Fibroblast of skin of left quadriceps (primary cell): ENCODE results near the gene LEF1.

Experiments
- DNase-seq, 2 experiments: peaks; one replicate each; pipeline ENCODE4 v3.0.0-alpha.2; 2013; ENCODE audit warnings: low read depth in 2 of 2

The LEF1 gene

GRCh38 chr4:108168671-108169523 is at the start of gene LEF1:
LEF1 (minus strand) TSS chr4:108168932; CDS start chr4:108167767, 1,165 bp downstream.
- no peak for DNase-seq

DNA sequence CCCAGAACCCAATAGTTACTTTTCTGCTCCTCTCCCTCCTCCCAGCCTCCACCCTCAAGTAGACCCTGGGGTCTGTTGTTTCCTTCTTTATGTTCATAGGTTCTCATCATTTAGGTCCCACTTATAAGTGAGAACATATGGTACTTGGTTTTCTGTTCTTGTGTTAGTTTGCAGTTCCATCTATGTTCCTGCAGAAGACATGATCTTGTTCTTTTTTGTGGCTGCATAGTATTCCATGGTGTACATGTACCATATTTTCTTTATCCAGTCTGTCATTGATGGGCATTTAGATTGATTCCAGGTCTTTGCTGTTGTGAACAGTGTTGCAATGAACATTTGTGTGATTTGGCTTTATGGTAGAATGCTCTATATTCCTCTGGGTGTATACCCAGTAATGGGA is 47.8 kb upstream of the LEF1 start:
- DNase-seq: no peak

- DNase-seq: no peak
Observed at GRCh38 chr4:108215055-108215454, 46.3 kb upstream of the LEF1 start.

- DNase-seq: no peak
Observed at GRCh38 chr4:108213723-108214122, 45.0 kb upstream of the LEF1 start.

DNA sequence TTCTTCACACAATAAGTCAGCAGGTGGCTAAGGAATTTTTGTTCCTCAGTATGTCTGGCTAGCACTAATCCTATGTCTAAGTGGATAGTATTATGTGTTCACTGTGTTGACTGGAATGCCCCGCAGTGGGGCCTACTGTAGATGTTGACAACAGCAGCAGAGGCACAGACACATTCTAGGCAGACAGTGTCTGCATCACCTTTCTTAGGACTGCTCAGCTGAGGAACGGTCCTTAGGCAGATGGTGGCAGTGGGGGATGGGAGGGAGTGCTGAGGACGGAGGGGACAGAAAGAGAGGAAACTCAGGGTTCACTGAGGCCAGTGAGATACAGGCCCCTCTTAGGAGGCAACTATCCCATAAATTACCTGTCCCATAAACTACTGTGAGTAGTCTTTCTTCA is 44.6 kb upstream of the LEF1 start:
- DNase-seq: no peak

DNA sequence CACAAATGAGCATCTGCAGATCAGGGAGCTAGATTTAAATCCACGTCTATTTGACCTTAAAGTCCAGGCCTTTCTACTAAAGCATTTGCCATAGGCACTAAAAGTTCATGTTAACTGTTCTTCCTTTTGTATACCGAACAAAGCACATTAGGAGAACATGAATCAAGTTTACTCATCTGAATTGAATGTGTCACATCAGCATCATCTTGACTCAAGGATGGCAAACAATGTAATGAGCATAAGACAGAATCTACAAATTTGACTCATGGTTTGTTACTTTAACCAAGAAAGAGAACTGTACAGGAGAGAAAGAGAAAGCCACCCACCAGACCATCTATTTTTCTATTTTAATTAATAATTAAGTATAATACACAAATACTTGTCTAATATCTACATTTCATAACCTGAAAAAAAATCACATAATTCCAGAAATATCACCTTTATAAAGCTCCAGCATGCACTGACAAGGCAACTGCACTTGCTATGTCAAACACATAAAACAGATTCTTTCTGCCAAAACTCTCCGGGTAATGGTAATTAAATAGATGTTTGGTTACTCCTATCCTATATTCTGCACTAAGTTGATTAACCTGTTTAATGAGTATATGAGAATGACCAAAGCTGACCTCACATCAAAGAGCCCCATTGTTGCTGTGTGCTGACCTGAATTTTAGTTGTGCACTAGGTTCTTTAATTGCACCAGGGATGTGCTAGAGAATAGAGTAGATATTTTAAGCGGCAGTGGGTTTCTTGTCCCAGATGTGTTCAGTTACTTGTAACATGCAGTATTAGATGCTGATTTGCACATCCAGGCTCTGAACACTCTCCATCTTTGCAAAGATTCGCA is 42.5 kb upstream of the LEF1 start:
- no peak for DNase-seq

- no peak for DNase-seq
Observed at GRCh38 chr4:108209489-108209888, 40.8 kb upstream of the LEF1 start.

GRCh38 chr4:108205859-108206258 is 37.1 kb upstream of the LEF1 start:
- DNase-seq: no peak

GRCh38 chr4:108204518-108204917 is 35.8 kb upstream of the LEF1 start:
- DNase-seq: no peak

GRCh38 chr4:108203377-108203776 is 34.6 kb upstream of the LEF1 start:
- DNase-seq: no peak

DNA sequence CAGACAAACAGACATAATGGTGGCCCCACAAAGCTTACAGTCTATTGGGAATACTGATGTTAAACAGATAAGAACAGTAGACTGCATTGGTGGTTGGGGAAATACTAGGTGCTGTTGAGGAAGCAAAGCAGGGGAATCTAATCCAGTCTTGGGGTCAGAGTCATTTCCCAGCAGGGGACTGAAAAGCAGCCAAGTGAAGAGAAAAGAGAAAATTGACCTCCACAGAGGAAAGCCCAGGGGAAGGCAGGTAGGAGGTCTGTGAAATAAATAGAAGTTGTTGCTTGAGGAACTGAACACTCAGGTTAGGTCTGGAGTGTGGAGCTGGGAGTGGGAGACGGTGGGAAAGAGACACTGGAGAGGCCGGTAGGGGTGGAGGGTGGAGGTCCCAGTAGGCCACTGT is 33.0 kb upstream of the LEF1 start:
- no peak for DNase-seq

DNA sequence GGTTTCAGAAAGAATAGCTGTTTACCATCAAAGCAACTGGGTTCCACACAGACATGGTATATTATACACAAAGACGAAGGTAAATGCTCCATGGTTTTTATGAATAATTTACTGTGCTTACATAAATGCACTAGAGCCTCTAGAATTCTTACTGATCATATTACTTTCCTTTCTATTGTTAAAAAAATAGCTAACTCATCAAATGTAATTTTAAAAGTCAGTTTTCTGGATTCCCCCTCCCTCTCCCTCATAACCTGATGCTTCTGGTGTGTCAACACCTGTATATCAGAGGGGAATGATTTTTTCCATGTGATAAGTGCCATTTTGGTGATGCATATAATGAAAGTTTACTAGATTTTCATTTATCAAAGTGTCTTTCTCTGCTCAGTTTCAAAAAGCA is 31.1 kb upstream of the LEF1 start:
- DNase-seq: no peak

DNA sequence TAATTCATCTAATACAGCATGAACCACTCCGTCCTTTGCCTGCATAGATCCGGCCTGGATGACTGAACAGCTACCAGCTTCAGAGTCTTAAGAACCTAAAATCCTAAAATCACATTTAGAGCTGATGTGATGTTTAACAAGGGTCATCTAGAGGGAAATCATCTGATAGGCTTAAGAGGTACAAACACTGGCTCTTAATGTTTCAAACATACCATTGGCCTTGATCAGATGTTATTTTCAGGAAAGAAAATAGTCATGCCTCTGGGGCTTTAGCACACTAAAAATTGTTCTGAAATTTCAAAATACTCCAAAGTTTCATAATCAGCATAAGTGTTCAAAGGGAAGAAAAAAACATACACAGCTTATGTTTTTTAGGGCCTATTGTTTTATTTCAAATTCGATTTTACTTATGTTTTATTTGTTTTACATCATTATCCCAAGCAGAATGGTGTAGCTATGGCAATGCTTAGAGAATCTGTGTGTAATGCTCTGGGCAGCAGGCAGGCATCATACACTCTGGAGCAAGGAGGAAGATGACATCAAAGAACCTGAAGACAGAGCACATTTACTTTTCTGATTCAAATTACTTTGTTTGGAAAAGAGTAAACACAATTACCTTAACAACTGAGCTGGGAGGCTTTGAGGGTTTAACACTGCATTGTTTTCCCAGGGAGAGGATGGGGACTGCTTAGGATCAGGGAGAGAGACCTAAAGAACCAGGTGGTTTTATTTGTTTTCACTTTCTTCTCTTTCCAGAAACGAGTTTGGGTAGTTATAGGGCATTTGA is 25.3 kb upstream of the LEF1 start:
- no peak for DNase-seq

DNA sequence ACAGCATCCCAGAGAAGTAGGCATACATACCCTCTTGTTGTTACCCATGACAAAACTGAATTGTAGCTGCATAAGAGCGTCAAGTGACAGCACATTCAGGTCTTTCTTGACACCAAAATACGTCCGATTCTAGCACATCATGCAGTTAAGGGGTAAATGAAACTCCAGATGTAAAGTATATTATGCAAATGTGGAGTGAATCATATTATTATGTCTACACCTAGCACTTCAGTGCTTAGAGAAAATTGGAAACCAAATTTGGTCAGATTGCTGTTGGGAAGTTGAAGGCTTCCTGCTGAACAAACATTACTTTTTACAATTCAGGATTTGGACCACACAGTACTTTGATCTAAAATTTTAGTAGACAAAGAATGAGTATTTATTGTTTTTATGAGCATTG is 24.2 kb upstream of the LEF1 start:
- no peak for DNase-seq

GRCh38 chr4:108192056-108192455 is 23.3 kb upstream of the LEF1 start:
- no peak for DNase-seq

DNA sequence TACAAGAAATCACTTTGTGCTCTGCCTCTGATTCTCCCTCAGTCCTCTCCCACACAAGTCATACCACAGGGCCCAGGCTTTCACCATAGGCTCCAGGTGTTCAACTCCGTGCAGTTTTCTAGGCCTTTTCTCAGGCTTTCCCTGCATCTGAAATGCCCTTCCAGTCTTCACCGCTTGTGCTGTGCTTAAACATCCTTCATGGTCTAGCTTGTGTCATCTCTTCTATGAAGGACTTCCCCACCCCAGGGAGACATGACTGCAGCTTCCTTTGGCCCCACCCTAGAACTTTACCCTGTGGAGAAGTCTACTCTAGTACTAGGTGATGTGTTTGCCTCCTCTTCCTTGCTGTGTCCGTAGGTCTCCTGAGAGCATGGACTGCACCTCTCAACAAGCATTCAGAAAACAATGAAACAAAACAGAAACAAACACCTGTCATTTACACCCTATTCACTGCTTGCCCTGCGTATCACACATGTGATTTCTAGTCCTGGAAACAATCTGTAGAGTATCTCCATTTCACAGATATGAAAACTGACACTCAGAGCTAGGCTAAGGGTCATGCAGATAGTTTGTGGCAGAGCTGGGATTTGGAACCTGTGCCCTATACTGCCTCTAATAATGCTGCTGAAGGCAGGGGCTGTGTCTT is 22.7 kb upstream of the LEF1 start:
- no peak for DNase-seq

DNA sequence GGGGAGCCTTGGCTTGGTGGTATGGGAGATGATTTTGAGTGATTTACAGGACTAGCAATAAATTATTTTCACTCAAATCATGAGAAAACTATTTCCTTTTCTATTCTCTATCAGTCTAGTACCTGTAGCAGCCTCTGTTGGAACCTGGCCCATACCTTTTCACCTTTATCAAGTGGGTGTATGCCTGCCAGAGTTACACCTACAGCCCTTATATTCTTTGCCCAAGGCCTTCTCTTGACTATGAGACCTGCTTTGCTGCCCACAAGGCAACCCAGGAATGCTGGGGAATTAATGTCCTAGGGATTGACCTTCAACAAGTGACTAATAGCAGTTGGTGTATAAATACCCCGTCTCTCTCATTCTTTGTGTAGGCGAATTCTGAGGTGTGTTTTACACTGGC is 20.0 kb upstream of the LEF1 start:
- no peak for DNase-seq

DNA sequence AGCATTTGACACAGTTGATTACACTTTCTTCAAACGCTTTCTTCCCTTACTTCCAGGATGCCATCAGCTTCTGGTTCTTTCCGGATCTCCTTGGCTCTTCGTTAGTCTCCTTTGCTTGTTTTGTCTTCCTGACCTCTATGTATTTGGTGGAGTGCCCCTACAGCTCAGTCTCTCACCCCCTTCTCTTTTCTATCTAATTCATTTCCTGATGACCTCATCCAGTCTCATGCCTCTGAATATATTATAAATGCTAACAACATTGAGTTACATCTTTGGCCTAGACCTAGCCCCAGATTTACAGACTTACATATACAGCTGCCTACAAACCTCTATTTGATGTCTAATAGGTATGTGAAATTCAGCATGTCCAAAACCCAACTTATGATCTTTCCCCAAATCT is 16.5 kb upstream of the LEF1 start:
- no peak for DNase-seq

- DNase-seq: no peak
Observed at GRCh38 chr4:108184453-108185049, 15.8 kb upstream of the LEF1 start.

DNA sequence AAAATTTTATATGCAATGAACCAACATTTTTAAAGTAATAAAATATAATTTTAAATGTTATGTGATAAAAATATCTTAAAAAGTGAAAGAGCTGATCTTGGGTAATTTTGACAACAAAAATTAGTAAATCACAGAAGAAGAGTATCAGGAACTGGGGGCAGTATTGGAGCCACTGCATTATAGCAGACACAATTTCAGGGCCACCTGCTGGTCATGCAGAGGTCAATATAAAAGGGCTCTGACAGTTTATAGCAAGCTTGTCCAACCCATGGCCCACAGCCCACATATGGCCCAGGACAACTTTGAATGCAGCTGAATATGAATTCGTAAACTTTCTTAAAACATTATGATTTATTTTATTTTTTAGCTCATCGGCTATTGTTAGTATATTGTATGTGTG is 13.0 kb upstream of the LEF1 start:
- no peak for DNase-seq

GRCh38 chr4:108180513-108180912 is 11.8 kb upstream of the LEF1 start:
- no peak for DNase-seq
